GM12878 (cell line): ENCODE data around the gene HSPB1. TPM values are rescaled to one million over a fixed set of nuclear protein-coding genes. Genes with fewer than 3 reads are reported as not detected.
A peak's percentile ranks its signal among the peaks of the same experiment; 100 is the strongest.

Source experiments
- ATAC-seq: fragments of 200-7000 bp; cut with Tn5 transposase; 3 replicates; pipeline ENCODE4 v1.9.1; 2020; ENCODE audit warnings: mild to moderate bottlenecking, moderate library complexity
- BruUV-seq: library from RNA; stranded (reverse); fragments of 400-500 nt; replicated peaks from 2 replicates; lab custom pipeline; 2021; lab: Mats Ljungman, UMichigan
- CTCF ChIA-PET: fragments of 300-600 bp; sonication (Branson Sonifier 250); formaldehyde crosslinking; extraction: SDS; loops from one replicate; lab custom pipeline; 2021; ENCODE audit warnings: inconsistent platforms; lab: Yijun Ruan, JAX
- POLR2A ChIA-PET: fragments of 350-600 bp; formaldehyde crosslinking; extraction: SDS; loops from one replicate; lab custom pipeline; 2021; ENCODE audit warnings: inconsistent platforms; lab: Charles Lee
- RAD21 ChIA-PET: fragments of 300-600 bp; sonication (Branson Sonifier 250); formaldehyde crosslinking; loops from one replicate; lab custom pipeline; 2023; ENCODE audit warnings: antibody characterized with exemption; ENCODE audit not compliant: unreplicated experiment; lab: Charles Lee
- SMC1A ChIA-PET: fragments of 300-600 bp; sonication (Branson Sonifier 250); formaldehyde crosslinking; loops from one replicate; lab custom pipeline; 2023; ENCODE audit not compliant: unreplicated experiment, uncharacterized antibody; lab: Charles Lee
- DNase-seq: peaks from one replicate; pipeline ENCODE4 v3.0.0-alpha.2; 2011; ENCODE audit warnings: low read depth, low spot score
- FAIRE-seq: peaks from 3 replicates; lab custom pipeline; 2011; peaks lifted over from hg19 to GRCh38; lab: Jason Lieb, UNC
- H2AFZ ChIP-seq: 2 replicates; pipeline ENCODE4 v1.6.0; 2011; ENCODE audit warnings: low read depth, low read length, control low read depth; ENCODE audit not compliant: control insufficient read depth
- H3K27ac ChIP-seq: 2 replicates; pipeline ENCODE4 v1.5.1; 2011; ENCODE audit warnings: control low read depth; ENCODE audit not compliant: control insufficient read depth, insufficient read depth
- H3K27me3 ChIP-seq, 2 experiments: replicated peaks in 1 of 2; 2 replicates each; pipeline versions ENCODE4 v1.6.0 to v1.6.1; 2011; ENCODE audit warnings: low read length in 1 of 2; ENCODE audit not compliant: control insufficient read depth in 2 of 2, insufficient read depth in 2 of 2
- H3K36me3 ChIP-seq, 2 experiments: 2 replicates each; pipeline ENCODE4 v1.5.1; 2011; ENCODE audit warnings: low read length in 1 of 2; ENCODE audit not compliant: control insufficient read depth in 2 of 2, insufficient read depth in 2 of 2
- H3K4me1 ChIP-seq: 2 replicates; pipeline ENCODE4 v1.6.1; 2011; ENCODE audit warnings: mild to moderate bottlenecking, low read length, moderate library complexity, mixed read lengths; ENCODE audit not compliant: control insufficient read depth, insufficient read depth
- H3K4me2 ChIP-seq: 2 replicates; pipeline ENCODE4 v1.6.0; 2011; ENCODE audit warnings: control low read depth; ENCODE audit not compliant: control insufficient read depth, insufficient read depth
- H3K4me3 ChIP-seq: fragments of 200-600 bp; sonication (generic); 2 replicates; pipeline ENCODE4 v1.5.1; 2016
- H3K79me2 ChIP-seq: 2 replicates; pipeline ENCODE4 v1.6.0; 2011; ENCODE audit warnings: low read length; ENCODE audit not compliant: control insufficient read depth, insufficient read depth
- H3K9ac ChIP-seq: 2 replicates; pipeline ENCODE4 v1.8.0; 2011; ENCODE audit warnings: low read length, control low read depth, mixed read lengths; ENCODE audit not compliant: control insufficient read depth, insufficient read depth
- H3K9me3 ChIP-seq: replicated peaks from 3 replicates; pipeline ENCODE4 v1.5.1; 2011; ENCODE audit warnings: mild to moderate bottlenecking, low read length; ENCODE audit not compliant: control insufficient read depth, insufficient read depth
- H4K20me1 ChIP-seq: 2 replicates; pipeline ENCODE4 v1.6.0; 2011; ENCODE audit not compliant: control insufficient read depth, insufficient read depth
- MLLT1 ChIP-seq: fragments of 450-650 bp; IDR thresholded peaks from 2 replicates; pipeline ENCODE4 v1.6.1; 2016; ENCODE audit warnings: mild to moderate bottlenecking
- NR2C2 ChIP-seq: IDR thresholded peaks from 2 replicates; pipeline ENCODE4 v1.6.1; 2011; ENCODE audit warnings: borderline replicate concordance, low read depth; ENCODE audit not compliant: control insufficient read depth, insufficient read length
- PAX5 ChIP-seq: IDR thresholded peaks from 2 replicates; pipeline ENCODE4 v1.6.1; 2011; ENCODE audit warnings: low read depth, low read length, borderline replicate concordance
- PAX8 ChIP-seq: fragments of 450-650 bp; IDR thresholded peaks from 2 replicates; pipeline ENCODE4 v1.6.1; 2017; ENCODE audit warnings: mild to moderate bottlenecking, moderate library complexity
- POLR2AphosphoS5 ChIP-seq: IDR thresholded peaks from 2 replicates; pipeline ENCODE4 v1.6.1; 2011; ENCODE audit warnings: mild to moderate bottlenecking, low read length, inconsistent platforms
- RAD51 ChIP-seq: fragments of 450-650 bp; IDR thresholded peaks from 2 replicates; pipeline ENCODE4 v1.6.1; 2016; ENCODE audit warnings: moderate library complexity, mild to moderate bottlenecking, inconsistent platforms
- SMAD5 ChIP-seq: IDR thresholded peaks from 2 replicates; pipeline ENCODE4 v1.6.1; 2016; ENCODE audit warnings: antibody characterized with exemption, low read depth
- ZBTB4 ChIP-seq: fragments of 450-650 bp; formaldehyde crosslinking; IDR thresholded peaks from 2 replicates; pipeline ENCODE4 v1.4.0; 2022; ENCODE audit warnings: mild to moderate bottlenecking, moderate library complexity
- ZNF687 ChIP-seq: fragments of 450-650 bp; IDR thresholded peaks from 2 replicates; pipeline ENCODE4 v1.6.1; 2017; ENCODE audit warnings: mild to moderate bottlenecking, moderate library complexity
- WGBS: methylation state at CpG from one replicate; pipeline ENCODE4 v1.1.6; 2016; ENCODE audit warnings: low lambda C conversion rate; ENCODE audit not compliant: insufficient replicate concordance, insufficient coverage; ENCODE audit errors: missing lambda C conversion rate; 5-methylcytosine and 5-hydroxymethylcytosine counted together
- in situ Hi-C: fragments of 300-500 bp; cut with MboI; formaldehyde crosslinking; loops from 9 replicates; pipeline ENCODE4 v1.14.3; 2018; ENCODE audit warnings: mixed read lengths
- intact Hi-C: fragments of 100-400 bp; cut with micrococcal nuclease; formaldehyde crosslinking; loops from one replicate; pipeline ENCODE4 v1.14.2; 2022; ENCODE audit not compliant: unreplicated experiment
- polyA plus RNA-seq, 11 experiments: library from polyadenylated mRNA; depleted of rRNA in 4 of 11; unstranded in 6 of 11; stranded (reverse) in 5 of 11; fragments of >200 nt; fragmentation: Nextera tagmentation in 4 of 11; fragmentation: Illumina TruSeq in 1 of 11; extraction: Ambion mirVana in 4 of 11; extraction: Trizol in 1 of 11; gene quantifications; 1 replicate in 1 of 11; 2 replicates in 10 of 11; pipeline versions ENCODE4 v1.2.1 to v1.2.3, GENCODE V29; 2011 to 2016; ENCODE audit warnings: inconsistent platforms in 2 of 11, missing spikeins in 2 of 11, low read depth in 1 of 11
- total RNA-seq, 4 experiments: library from RNA; depleted of rRNA in 3 of 4; stranded (reverse); fragments of >200 nt in 3 of 4; fragmentation: Illumina TruSeq in 1 of 4; extraction: Trizol in 1 of 4; gene quantifications; 2 replicates each; pipeline versions ENCODE4 v1.2.1 to v1.2.3, GENCODE V29; 2013 to 2021

The HSPB1 gene
- total and polyA plus RNA-seq, 10 of the 15 experiments (the other 5 are each of a cell fraction or from before 2014, with no cell fraction given), result 13.7 to 297 (median 62.0) TPM

- no peak for TF ChIP-seq ZNF687
- TF ChIP-seq SMAD5, result no peak
- TF ChIP-seq NR2C2, result no peak
These were observed 30.3 kb upstream of the HSPB1 start (continued) for GRCh38 chr7:76272142-76272541.

DNA sequence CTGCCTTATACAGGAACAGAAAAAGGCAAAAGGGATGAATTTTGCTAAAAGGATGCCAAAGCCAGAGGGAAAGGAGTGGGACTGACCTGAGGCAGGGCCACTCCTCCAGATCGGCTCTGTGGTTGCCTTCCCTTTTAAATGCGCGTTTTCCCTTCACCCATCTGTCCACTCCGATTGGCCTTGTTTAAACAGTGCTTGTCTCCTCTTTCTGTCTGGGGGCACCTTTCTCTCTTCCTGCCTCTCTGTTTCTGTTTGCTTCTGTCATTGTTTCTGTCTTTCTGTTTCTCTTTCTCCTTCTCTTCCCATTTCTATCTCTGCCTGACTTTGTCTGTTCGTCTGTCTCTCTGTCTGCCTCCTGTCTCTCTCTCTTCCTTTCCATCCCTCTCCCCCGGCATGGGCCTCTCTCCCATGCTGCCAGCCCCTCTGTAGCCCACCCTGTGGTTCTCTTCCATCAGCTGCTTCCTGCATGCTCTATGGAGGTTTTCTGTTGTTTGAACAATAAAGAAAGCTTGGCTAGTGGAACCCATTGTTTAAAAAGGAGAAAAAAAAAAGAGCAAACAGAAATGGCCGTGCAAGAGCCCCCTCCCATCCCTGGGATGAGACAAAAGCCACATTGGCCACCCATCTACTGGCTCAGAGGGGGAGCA, 29.5 kb upstream of the HSPB1 start:
- H3K27ac ChIP-seq, result peak overlapping the region; percentile 56; the same call in 1 of the 2 replicates
- H4K20me1 ChIP-seq, result no peaks in the 10 kb centered on the region
- H3K4me3 ChIP-seq, result peak overlapping the region; percentile 61; the same call in 1 of the 2 replicates
- ATAC-seq (peak; percentile 75), DNase-seq (no peak), FAIRE-seq (peak; percentile 54)
- POLR2A ChIA-PET, result no interaction called here
- TF ChIP-seq MLLT1 (no peak), PAX5 (no peak), ZBTB4 (CRISPR knock-in tag) (no peak), PAX8 (no peak), POLR2AphosphoS5 (peak; percentile 38; the same call in 1 of the 2 replicates), RAD51 (no peak)
- CTCF ChIA-PET, result interaction anchor here (0.7 to 4.0 kb wide), 3 partner anchors 11 to 156 kb away, joined by 3 to 23 read pairs (median 7); no protein-coding TSS in a partner anchor
- peak overlapping the region; percentile 90 for H2AFZ ChIP-seq
- RAD21 ChIA-PET, result interaction anchor here (1.0 kb wide), 1 partner anchor 18 kb away, joined by 3 read pairs; no protein-coding TSS in a partner anchor
- H3K9me3 ChIP-seq, result no peaks in the 10 kb centered on the region
- H3K36me3 ChIP-seq, result no peaks in the 10 kb centered on the region
- H3K9ac ChIP-seq, result peak overlapping the region; percentile 60
- 41% methylated on average over 7 of the region's 7 CpGs for whole genome bisulfite sequencing
- peak overlapping the region; percentile 79 for H3K4me2 ChIP-seq
- H3K4me1 ChIP-seq, result peaks cover 17% of the 10 kb centered on the region
- SMC1A ChIA-PET, result no interaction called here
- in situ Hi-C loops (no loop called here), intact Hi-C loops (no loop called here)
- no peaks in the 10 kb centered on the region for H3K79me2 ChIP-seq
- H3K27me3 ChIP-seq, result no peaks in the 10 kb centered on the region
- no TSS peak for BruUV-seq
